CD4-positive, alpha-beta T cell (primary cell): ENCODE measurements around the gene KCNMA1. TPM values are rescaled to one million over a fixed set of nuclear protein-coding genes. Genes with fewer than 3 reads are reported as not detected.

Source experiments
- ATAC-seq: fragments of 200-7000 bp; cut with Tn5 transposase; one replicate; pipeline ENCODE4 v1.10.0; 2022; ENCODE audit warnings: mild to moderate bottlenecking; ENCODE audit not compliant: poor library complexity
- CTCF ChIA-PET: fragments of 350-600 bp; sonication (Branson Sonifier 250); formaldehyde crosslinking; loops from one replicate; lab custom pipeline; 2021; ENCODE audit warnings: antibody characterized with exemption, inconsistent platforms; lab: Charles Lee
- POLR2A ChIA-PET: fragments of 350-600 bp; sonication (Branson Sonifier 250); formaldehyde crosslinking; loops from one replicate; lab custom pipeline; 2021; ENCODE audit warnings: antibody characterized with exemption, inconsistent platforms; lab: Charles Lee
- DNase-seq, 14 experiments: peaks; one replicate each; pipeline ENCODE4 v3.0.0-alpha.2; 2013 to 2020; ENCODE audit warnings: mixed read lengths in 2 of 14
- H3K27ac ChIP-seq, 2 donors: one replicate each; pipeline versions ENCODE4 v1.5.1 to v1.7.0; 2013; ENCODE audit warnings: low read length in 2 of 2, low read depth in 1 of 2, mild to moderate bottlenecking in 1 of 2
- H3K27me3 ChIP-seq, 2 experiments: 1 replicate in 1 of 2; 2 replicates in 1 of 2; pipeline versions ENCODE4 v1.6.1 to v1.7.0; 2013; ENCODE audit warnings: low read length in 2 of 2, control low read depth in 1 of 2, mild to moderate bottlenecking in 1 of 2, moderate library complexity in 1 of 2; ENCODE audit not compliant: insufficient read depth in 2 of 2, control insufficient read depth in 1 of 2
- H3K36me3 ChIP-seq: one replicate; pipeline ENCODE4 v1.6.1; 2013; ENCODE audit warnings: low read length, control low read depth; ENCODE audit not compliant: insufficient read depth
- H3K4me1 ChIP-seq: one replicate; pipeline ENCODE4 v1.6.1; 2013; ENCODE audit warnings: low read length, control low read depth; ENCODE audit not compliant: insufficient read depth
- H3K4me3 ChIP-seq: one replicate; pipeline ENCODE4 v1.5.1; 2013; ENCODE audit warnings: mild to moderate bottlenecking, low read length, moderate library complexity
- H3K9me3 ChIP-seq, 2 experiments: 1 replicate in 1 of 2; 2 replicates in 1 of 2; pipeline versions ENCODE4 v1.6.1 to v1.7.0; 2013; ENCODE audit warnings: low read length in 2 of 2, mild to moderate bottlenecking in 2 of 2, control low read depth in 1 of 2, moderate library complexity in 1 of 2; ENCODE audit not compliant: control insufficient read depth in 1 of 2, insufficient read depth in 1 of 2
- H3K27ac Mint-ChIP-seq: one replicate; pipeline ENCODE4 v1.8.0; 2020; ENCODE audit warnings: mixed read lengths
- H3K27me3 Mint-ChIP-seq: one replicate; pipeline ENCODE4 v1.8.0; 2021; ENCODE audit warnings: mixed read lengths
- H3K36me3 Mint-ChIP-seq: one replicate; pipeline ENCODE4 v1.8.0; 2021; ENCODE audit warnings: low read depth, mixed read lengths
- H3K4me1 Mint-ChIP-seq: one replicate; pipeline ENCODE4 v1.8.0; 2021; ENCODE audit warnings: low read depth, mixed read lengths
- H3K4me3 Mint-ChIP-seq: one replicate; pipeline ENCODE4 v1.8.0; 2020; ENCODE audit warnings: mild to moderate bottlenecking, mixed read lengths
- H3K9me3 Mint-ChIP-seq: one replicate; pipeline ENCODE4 v1.8.0; 2020; ENCODE audit warnings: mixed read lengths
- CTCF ChIP-seq: fragments of 200-600 bp; IDR thresholded peaks from one replicate; pipeline ENCODE4 v1.8.0; 2022; ENCODE audit warnings: antibody characterized with exemption, mild to moderate bottlenecking
- intact Hi-C, 2 experiments: fragments of 100-400 bp; cut with DNase I in 1 of 2; cut with micrococcal nuclease in 1 of 2; formaldehyde crosslinking; loops; one replicate each; pipeline versions ENCODE4 v1.15.1 to v1.9.0; 2023 to 2025; cut with DNase I, micrococcal nuclease
- total RNA-seq, 174 experiments: library from RNA in 2 of 174; stranded (reverse) in 2 of 174; gene quantifications; one replicate each; pipeline ENCODE4 v1.2.3 and lab custom pipeline; 2021 to 2026

Gene KCNMA1
- total RNA-seq, 2 experiments from 2014 or later, result not detected

DNA sequence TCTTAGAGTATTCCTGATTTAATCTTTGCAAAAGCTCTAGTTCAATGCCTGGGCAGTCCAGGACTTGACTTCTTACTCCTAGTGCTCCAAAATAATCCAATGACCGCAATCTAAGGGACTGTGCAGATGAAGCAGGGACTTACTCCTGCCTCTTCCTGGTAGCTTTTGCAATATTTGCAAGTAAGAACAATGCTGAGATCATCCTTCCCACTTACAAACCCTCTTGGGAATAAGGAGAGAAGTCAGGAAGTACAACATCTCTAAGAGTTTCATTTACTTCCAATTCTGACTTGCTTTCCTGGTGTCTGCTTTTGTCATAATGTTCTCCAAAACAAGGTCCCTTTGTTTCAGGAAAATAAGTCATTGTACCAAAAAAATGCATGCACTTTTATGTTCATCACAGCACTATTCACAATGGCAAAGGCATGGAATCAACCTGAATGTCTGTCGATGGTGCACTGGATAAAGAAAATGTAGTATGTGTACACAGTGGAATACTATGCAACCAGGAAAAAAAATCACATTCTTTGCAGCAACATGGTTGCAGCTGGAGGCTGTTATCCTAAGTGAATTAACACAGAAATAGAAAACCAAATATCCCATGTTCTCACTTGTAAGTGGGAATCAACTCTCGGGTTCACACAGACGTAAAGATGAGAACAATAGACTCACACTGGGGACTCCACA lies 7.1 kb upstream of the KCNMA1 start:
- no peak overlapping the region for H3K4me3 Mint-ChIP-seq
- Histone ChIP-seq H3K4me3 (no peak overlapping the region), H3K27ac (no peak overlapping the region), H3K4me1 (no peaks in the 10 kb centered on the region), H3K36me3 (no peaks in the 10 kb centered on the region), H3K9me3 (no peaks in the 10 kb centered on the region), H3K27me3 (peaks cover 9 to 15% of the 10 kb centered on the region in 2 experiments)
- no peaks in the 10 kb centered on the region for H3K4me1 Mint-ChIP-seq
- no peak for TF ChIP-seq CTCF
- CTCF ChIA-PET, result no interaction called here
- POLR2A ChIA-PET, result no interaction called here
- no peak overlapping the region for H3K27ac Mint-ChIP-seq
- no peaks in the 10 kb centered on the region for H3K9me3 Mint-ChIP-seq
- DNase-seq (no peak), ATAC-seq (no peak)
- intact Hi-C loops, result no loop called here
- no peaks in the 10 kb centered on the region for H3K36me3 Mint-ChIP-seq
- H3K27me3 Mint-ChIP-seq, result peaks cover 68% of the 10 kb centered on the region

- no peak for ATAC-seq
- Mint-ChIP-seq H3K9me3 (no peaks in the 10 kb centered on the region), H3K27ac (no peak overlapping the region), H3K4me1 (no peaks in the 10 kb centered on the region), H3K36me3 (no peaks in the 10 kb centered on the region), H3K27me3 (peaks cover 69% of the 10 kb centered on the region), H3K4me3 (no peak overlapping the region)
- intact Hi-C loops, result loop anchor here in 1 of 2 experiments (2.0 kb wide), 1 partner anchor 479 kb away; no protein-coding TSS in a partner anchor
- Histone ChIP-seq H3K4me3 (no peak overlapping the region), H3K27ac (no peak overlapping the region), H3K4me1 (no peaks in the 10 kb centered on the region), H3K27me3 (peaks cover 12 to 22% of the 10 kb centered on the region in 2 experiments), H3K36me3 (no peaks in the 10 kb centered on the region), H3K9me3 (no peaks in the 10 kb centered on the region)
- CTCF ChIA-PET, result no interaction called here
- POLR2A ChIA-PET, result no interaction called here
- TF ChIP-seq CTCF, result peak; percentile 26
- peak in 3 of 14 experiments; percentile 13 to 39 (median 33) for DNase-seq
Measured at GRCh38 chr10:77643795-77644468, 6.3 kb upstream of the KCNMA1 start.

DNA sequence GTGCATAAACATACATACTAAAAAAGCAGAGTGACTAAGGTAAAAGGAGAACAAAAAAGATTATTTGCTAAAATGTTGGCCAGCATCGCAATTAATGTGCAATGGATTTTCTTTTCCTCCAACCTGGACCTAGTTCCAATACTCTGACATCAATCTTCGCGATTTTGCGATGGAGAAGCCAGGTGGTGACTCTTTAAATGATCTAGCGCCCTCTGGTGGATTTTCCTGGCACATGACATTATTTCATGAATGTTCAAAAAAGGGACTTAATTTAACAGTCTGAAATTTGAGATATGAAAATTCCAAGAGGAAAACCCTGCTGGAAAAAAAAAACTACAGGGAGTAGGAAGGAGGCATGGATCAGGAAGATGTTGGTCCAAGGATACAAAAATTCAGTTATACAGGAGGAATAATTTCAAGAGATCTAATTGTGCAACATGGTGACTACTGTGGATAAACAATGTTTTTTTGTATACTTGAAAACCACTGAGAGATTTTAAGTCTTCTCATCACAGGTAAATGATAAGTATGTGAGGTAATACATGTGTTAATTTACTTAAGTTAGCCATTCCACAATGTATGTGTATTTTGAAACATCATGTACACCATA lies 4.3 kb upstream of the KCNMA1 start:
- no peak overlapping the region for H3K4me3 ChIP-seq
- Mint-ChIP-seq H3K4me3 (no peak overlapping the region), H3K36me3 (no peaks in the 10 kb centered on the region), H3K27me3 (peaks cover 62% of the 10 kb centered on the region), H3K27ac (no peak overlapping the region), H3K4me1 (no peaks in the 10 kb centered on the region), H3K9me3 (no peaks in the 10 kb centered on the region)
- no peak overlapping the region for H3K27ac ChIP-seq
- no peaks in the 10 kb centered on the region for H3K36me3 ChIP-seq
- CTCF ChIA-PET, result no interaction called here
- POLR2A ChIA-PET, result no interaction called here
- H3K9me3 ChIP-seq, result no peaks in the 10 kb centered on the region
- intact Hi-C loops, result loop anchor here (1.0 to 2.0 kb wide), 2 partner anchors 468 to 477 kb away; no protein-coding TSS in a partner anchor
- H3K4me1 ChIP-seq, result peaks cover 2% of the 10 kb centered on the region
- peak; percentile 78 for TF ChIP-seq CTCF
- no peak for ATAC-seq
- peak in 11 of 14 experiments; percentile 2 to 67 (median 22) for DNase-seq
- H3K27me3 ChIP-seq, result peaks cover 16 to 36% of the 10 kb centered on the region in 2 experiments
